ENCODE results near the gene LRP1B. TPM values are rescaled to one million over a fixed set of nuclear protein-coding genes. Genes with fewer than 3 reads are reported as not detected.

LRP1B gene
- total RNA-seq, 2 donors from 2014 or later, result 0.79 to 1.8 TPM

DNA sequence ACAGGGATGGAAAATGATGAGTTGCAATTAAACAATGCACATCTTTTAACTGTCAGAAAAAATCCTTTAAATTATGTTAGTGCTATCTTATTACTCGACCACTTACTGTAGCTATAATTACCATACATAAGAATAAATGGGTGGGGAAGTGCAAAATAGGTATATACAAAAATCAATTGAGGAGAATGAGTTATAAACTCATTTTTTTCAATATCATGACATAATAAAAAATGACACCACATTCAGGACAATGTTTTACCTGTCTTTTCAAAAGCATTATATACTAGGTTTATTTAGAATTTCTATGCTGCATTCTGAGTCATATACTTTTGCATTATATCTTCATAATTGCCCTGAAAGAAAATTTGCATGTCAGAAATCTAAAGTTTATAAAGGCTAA, 1533.6 kb downstream of the LRP1B start:
- no CpG with 5 or more reads among the region's 1 CpG for WGBS, 2 experiments (ENCODE audit: insufficient coverage in 1 of 2, insufficient read length in 1 of 2)
- no peaks in the 10 kb centered on the region for H3K4me1 Mint-ChIP-seq
- TF ChIP-seq CTCF (conservative IDR thresholded peaks at IDR 0.05), result no peak
- Histone ChIP-seq H3K9me3 (ENCODE audit: control insufficient read depth, low read length) (no peaks in the 10 kb centered on the region), H3K36me3 (ENCODE audit: control insufficient read depth, insufficient read depth, low read length) (no peaks in the 10 kb centered on the region), H3K27ac (ENCODE audit: low read depth, low read length) (no peak overlapping the region), H3K9ac (ENCODE audit: extremely low read depth, low read length, poor library complexity, severe bottlenecking) (no peak overlapping the region), H3K4me1 (ENCODE audit: control insufficient read depth, insufficient read depth, low read length) (no peaks in the 10 kb centered on the region), H3K4me3 (ENCODE audit: low read length) (no peak overlapping the region), H3K27me3 (ENCODE audit: control insufficient read depth, insufficient read depth, low read length, poor library complexity, severe bottlenecking) (no peaks in the 10 kb centered on the region)
- no peaks in the 10 kb centered on the region for H3K36me3 Mint-ChIP-seq (ENCODE audit: low read depth)
- no peak overlapping the region for H3K27ac Mint-ChIP-seq
- DNase-seq, result no peak
- H3K9me3 Mint-ChIP-seq, result no peaks in the 10 kb centered on the region
- no peaks in the 10 kb centered on the region for H3K27me3 Mint-ChIP-seq (ENCODE audit: insufficient read depth)
- no peak overlapping the region for H3K4me3 Mint-ChIP-seq

DNA sequence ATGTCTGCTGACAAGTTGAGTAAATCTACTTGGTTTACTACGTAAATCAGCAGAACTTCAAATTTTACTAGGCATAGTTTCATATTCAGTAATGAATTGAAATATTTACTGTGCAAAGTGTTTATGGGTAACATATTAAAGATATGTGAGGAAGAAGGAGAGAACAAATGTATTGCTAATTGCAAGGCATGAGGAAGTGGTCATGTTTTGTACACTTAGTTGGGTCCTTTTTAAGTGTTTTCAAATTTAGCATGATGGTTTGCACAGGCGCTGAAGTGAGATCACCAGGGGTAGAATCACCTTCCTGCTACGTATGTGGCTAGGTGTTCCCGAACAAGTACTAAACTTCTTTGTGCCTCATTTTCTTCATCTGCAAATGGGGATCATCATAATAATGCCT, 1534.4 kb downstream of the LRP1B start:
- H3K4me3 Mint-ChIP-seq, result no peak overlapping the region
- H3K27me3 ChIP-seq (ENCODE audit: control insufficient read depth, insufficient read depth, low read length, poor library complexity, severe bottlenecking), result no peaks in the 10 kb centered on the region
- no peaks in the 10 kb centered on the region for H3K36me3 Mint-ChIP-seq (ENCODE audit: low read depth)
- DNase-seq, result no peak
- H3K36me3 ChIP-seq (ENCODE audit: control insufficient read depth, insufficient read depth, low read length), result no peaks in the 10 kb centered on the region
- TF ChIP-seq CTCF (conservative IDR thresholded peaks at IDR 0.05), result no peak
- H3K9ac ChIP-seq (ENCODE audit: extremely low read depth, low read length, poor library complexity, severe bottlenecking), result no peak overlapping the region
- H3K4me1 ChIP-seq (ENCODE audit: control insufficient read depth, insufficient read depth, low read length), result no peaks in the 10 kb centered on the region
- WGBS, 2 experiments (ENCODE audit: insufficient coverage in 1 of 2, insufficient read length in 1 of 2), result 80 to 97% methylated on average over 3 to 4 of the region's 4 CpGs
- no peaks in the 10 kb centered on the region for H3K9me3 Mint-ChIP-seq
- H3K9me3 ChIP-seq (ENCODE audit: control insufficient read depth, low read length), result no peaks in the 10 kb centered on the region
- no peaks in the 10 kb centered on the region for H3K4me1 Mint-ChIP-seq
- no peak overlapping the region for H3K27ac ChIP-seq (ENCODE audit: low read depth, low read length)
- H3K27me3 Mint-ChIP-seq (ENCODE audit: insufficient read depth), result no peaks in the 10 kb centered on the region
- H3K27ac Mint-ChIP-seq, result no peak overlapping the region
- H3K4me3 ChIP-seq (ENCODE audit: low read length), result no peak overlapping the region

DNA sequence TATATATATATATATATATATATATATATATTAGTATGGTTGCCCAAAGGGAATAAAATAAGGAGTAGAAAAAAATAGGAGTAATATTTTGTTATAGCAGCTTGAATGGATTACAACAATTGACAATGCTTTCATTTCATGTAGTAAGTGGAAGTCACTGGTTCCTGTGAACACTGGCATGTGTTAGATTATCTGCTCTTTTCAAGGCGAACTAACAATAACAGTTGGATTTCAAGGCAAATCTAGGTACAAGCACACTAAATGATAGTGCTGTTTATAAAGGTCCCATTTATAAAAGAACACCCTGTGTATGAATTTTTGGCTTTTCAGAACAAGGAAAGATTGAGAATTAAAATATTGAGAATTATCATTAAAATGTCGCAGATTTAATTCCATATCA, 1535.7 kb downstream of the LRP1B start:
- Histone ChIP-seq H3K9ac (ENCODE audit: extremely low read depth, low read length, poor library complexity, severe bottlenecking) (no peak overlapping the region), H3K4me1 (ENCODE audit: control insufficient read depth, insufficient read depth, low read length) (no peaks in the 10 kb centered on the region), H3K9me3 (ENCODE audit: control insufficient read depth, low read length) (no peaks in the 10 kb centered on the region), H3K27me3 (ENCODE audit: control insufficient read depth, insufficient read depth, low read length, poor library complexity, severe bottlenecking) (no peaks in the 10 kb centered on the region), H3K27ac (ENCODE audit: low read depth, low read length) (no peak overlapping the region), H3K36me3 (ENCODE audit: control insufficient read depth, insufficient read depth, low read length) (no peaks in the 10 kb centered on the region), H3K4me3 (ENCODE audit: low read length) (no peak overlapping the region)
- H3K9me3 Mint-ChIP-seq, result no peaks in the 10 kb centered on the region
- 94% methylated on average over 2 of the region's 2 CpGs; no CpG with 5 or more reads in 1 of the 2 experiments for WGBS, 2 experiments (ENCODE audit: insufficient coverage in 1 of 2, insufficient read length in 1 of 2)
- no peak for DNase-seq
- H3K27me3 Mint-ChIP-seq (ENCODE audit: insufficient read depth), result no peaks in the 10 kb centered on the region
- no peak overlapping the region for H3K4me3 Mint-ChIP-seq
- H3K36me3 Mint-ChIP-seq (ENCODE audit: low read depth), result no peaks in the 10 kb centered on the region
- H3K27ac Mint-ChIP-seq, result no peak overlapping the region
- no peaks in the 10 kb centered on the region for H3K4me1 Mint-ChIP-seq
- TF ChIP-seq CTCF (conservative IDR thresholded peaks at IDR 0.05), result no peak
